A673 (cell line): ENCODE measurements around the gene CBX8. TPM values are rescaled to one million over a fixed set of nuclear protein-coding genes. Genes with fewer than 3 reads are reported as not detected.

Source experiments
- BruUV-seq: library from RNA; stranded (reverse); fragments of 400-500 nt; replicated peaks from 2 replicates; lab custom pipeline; 2021; lab: Mats Ljungman, UMichigan
- CTCF ChIA-PET: fragments of 300-600 bp; sonication (Branson Sonifier 250); formaldehyde crosslinking; loops from one replicate; lab custom pipeline; 2022; ENCODE audit warnings: antibody characterized with exemption; lab: Charles Lee
- POLR2A ChIA-PET: fragments of 300-600 bp; sonication (Branson Sonifier 250); formaldehyde crosslinking; loops from one replicate; lab custom pipeline; 2022; ENCODE audit warnings: antibody characterized with exemption; ENCODE audit not compliant: low non-redundant PET; lab: Charles Lee
- DNase-seq: peaks from one replicate; pipeline ENCODE4 v3.0.0-alpha.2; 2015; ENCODE audit warnings: low spot score
- H3K27ac ChIP-seq: fragments of 200-600 bp; sonication (generic); 2 replicates; pipeline ENCODE4 v1.5.1; 2016; ENCODE audit warnings: mixed run types, low read depth, mild to moderate bottlenecking, mixed read lengths, antibody characterized with exemption, low read length; ENCODE audit not compliant: poor library complexity, severe bottlenecking
- H3K27me3 ChIP-seq: fragments of 200-600 bp; sonication (generic); replicated peaks from 2 replicates; pipeline ENCODE4 v1.6.1; 2017; ENCODE audit warnings: mixed run types, low read depth, mild to moderate bottlenecking, mixed read lengths, antibody characterized with exemption, low read length; ENCODE audit not compliant: insufficient read depth, poor library complexity
- H3K36me3 ChIP-seq: fragments of 200-600 bp; sonication (generic); 2 replicates; pipeline ENCODE4 v1.6.1; 2016; ENCODE audit warnings: mixed run types, mild to moderate bottlenecking, mixed read lengths, antibody characterized with exemption, low read length; ENCODE audit not compliant: insufficient read depth, poor library complexity, severe bottlenecking
- H3K4me1 ChIP-seq: fragments of 200-600 bp; sonication (generic); 2 replicates; pipeline ENCODE4 v1.6.1; 2017; ENCODE audit warnings: mixed run types, mild to moderate bottlenecking, mixed read lengths, antibody characterized with exemption, low read length; ENCODE audit not compliant: insufficient read depth, poor library complexity, severe bottlenecking
- H3K4me3 ChIP-seq: fragments of 200-600 bp; sonication (generic); 2 replicates; pipeline ENCODE4 v1.5.1; 2016; ENCODE audit warnings: low read depth, mixed run types, mild to moderate bottlenecking, mixed read lengths, low read length; ENCODE audit not compliant: poor library complexity, severe bottlenecking
- H3K9me3 ChIP-seq: fragments of 200-600 bp; sonication (generic); 2 replicates; pipeline ENCODE4 v1.6.1; 2016; ENCODE audit warnings: mixed run types, low read depth, mild to moderate bottlenecking, mixed read lengths, antibody characterized with exemption, low read length; ENCODE audit not compliant: poor library complexity, severe bottlenecking
- EZH2 ChIP-seq: fragments of 200-600 bp; sonication (generic); IDR thresholded peaks from 2 replicates; pipeline ENCODE4 v1.6.1; 2017; ENCODE audit warnings: borderline replicate concordance, low read depth, mild to moderate bottlenecking, mixed read lengths, antibody characterized with exemption, low read length; ENCODE audit not compliant: poor library complexity, severe bottlenecking
- intact Hi-C: fragments of 100-400 bp; cut with micrococcal nuclease; formaldehyde crosslinking; loops from one replicate; pipeline ENCODE4 v1.10.0; 2022; ENCODE audit not compliant: unreplicated experiment
- total RNA-seq: library from RNA; stranded (reverse); gene quantifications from 2 replicates; pipeline ENCODE4 v1.2.3, GENCODE V29; 2021
- TF ChIP-seq, protein P1 (sequence below): fragments of 300-800, 200-600 bp; sonication (generic); conservative IDR thresholded peaks from 2 replicates; pipeline ENCODE4 v1.5.1; 2017; ENCODE audit warnings: low read depth, mild to moderate bottlenecking, antibody characterized with exemption, low read length, moderate library complexity, mixed read lengths

CBX8 gene
- total RNA-seq, 1 experiment from 2014 or later: 27.0 TPM

DNA sequence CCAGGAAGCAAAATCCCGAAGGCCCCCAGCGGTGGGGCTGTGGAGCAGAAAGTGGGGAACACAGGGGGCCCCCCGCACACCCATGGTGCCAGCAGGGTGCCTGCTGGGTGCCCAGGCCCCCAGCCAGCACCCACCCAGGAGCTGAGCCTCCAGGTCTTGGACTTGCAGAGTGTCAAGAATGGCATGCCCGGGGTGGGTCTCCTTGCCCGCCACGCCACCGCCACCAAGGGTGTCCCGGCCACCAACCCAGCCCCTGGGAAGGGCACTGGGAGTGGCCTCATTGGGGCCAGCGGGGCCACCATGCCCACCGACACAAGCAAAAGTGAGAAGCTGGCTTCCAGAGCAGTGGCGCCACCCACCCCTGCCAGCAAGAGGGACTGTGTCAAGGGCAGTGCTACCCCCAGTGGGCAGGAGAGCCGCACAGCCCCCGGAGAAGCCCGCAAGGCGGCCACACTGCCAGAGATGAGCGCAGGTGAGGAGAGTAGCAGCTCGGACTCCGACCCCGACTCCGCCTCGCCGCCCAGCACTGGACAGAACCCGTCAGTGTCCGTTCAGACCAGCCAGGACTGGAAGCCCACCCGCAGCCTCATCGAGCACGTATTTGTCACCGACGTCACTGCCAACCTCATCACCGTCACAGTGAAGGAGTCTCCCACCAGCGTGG, 12.4 kb downstream of the CBX8 start:
- CTCF ChIA-PET: no interaction called here
- TF ChIP-seq EZH2: no peak
- TF ChIP-seq, protein P1, sequence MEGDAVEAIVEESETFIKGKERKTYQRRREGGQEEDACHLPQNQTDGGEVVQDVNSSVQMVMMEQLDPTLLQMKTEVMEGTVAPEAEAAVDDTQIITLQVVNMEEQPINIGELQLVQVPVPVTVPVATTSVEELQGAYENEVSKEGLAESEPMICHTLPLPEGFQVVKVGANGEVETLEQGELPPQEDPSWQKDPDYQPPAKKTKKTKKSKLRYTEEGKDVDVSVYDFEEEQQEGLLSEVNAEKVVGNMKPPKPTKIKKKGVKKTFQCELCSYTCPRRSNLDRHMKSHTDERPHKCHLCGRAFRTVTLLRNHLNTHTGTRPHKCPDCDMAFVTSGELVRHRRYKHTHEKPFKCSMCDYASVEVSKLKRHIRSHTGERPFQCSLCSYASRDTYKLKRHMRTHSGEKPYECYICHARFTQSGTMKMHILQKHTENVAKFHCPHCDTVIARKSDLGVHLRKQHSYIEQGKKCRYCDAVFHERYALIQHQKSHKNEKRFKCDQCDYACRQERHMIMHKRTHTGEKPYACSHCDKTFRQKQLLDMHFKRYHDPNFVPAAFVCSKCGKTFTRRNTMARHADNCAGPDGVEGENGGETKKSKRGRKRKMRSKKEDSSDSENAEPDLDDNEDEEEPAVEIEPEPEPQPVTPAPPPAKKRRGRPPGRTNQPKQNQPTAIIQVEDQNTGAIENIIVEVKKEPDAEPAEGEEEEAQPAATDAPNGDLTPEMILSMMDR: no peak
- intact Hi-C loops: no loop called here
- no peak overlapping the region for H3K27ac ChIP-seq
- peaks cover 60% of the 10 kb centered on the region for H3K36me3 ChIP-seq
- DNase-seq: no peak
- POLR2A ChIA-PET: no interaction called here
- BruUV-seq: no TSS peak
- H3K27me3 ChIP-seq: no peaks in the 10 kb centered on the region
- H3K9me3 ChIP-seq: no peaks in the 10 kb centered on the region
- H3K4me3 ChIP-seq: no peak overlapping the region
- peaks cover 21% of the 10 kb centered on the region for H3K4me1 ChIP-seq

- H3K4me1 ChIP-seq: peaks cover 22% of the 10 kb centered on the region
- no peak for DNase-seq
- peaks cover 64% of the 10 kb centered on the region for H3K36me3 ChIP-seq
- H3K9me3 ChIP-seq: no peaks in the 10 kb centered on the region
- H3K27ac ChIP-seq: no peak overlapping the region
- intact Hi-C loops: no loop called here
- ChIA-PET POLR2A (no interaction called here), CTCF (no interaction called here)
- H3K27me3 ChIP-seq: no peaks in the 10 kb centered on the region
- H3K4me3 ChIP-seq: no peak overlapping the region
- TF ChIP-seq, protein P1: no peak
- TF ChIP-seq EZH2: no peak
- no TSS peak for BruUV-seq
Measured at GRCh38 chr17:79783891-79784290, 13.0 kb downstream of the CBX8 start.

- POLR2A ChIA-PET: no interaction called here
- H3K27ac ChIP-seq: peak overlapping the region; percentile 40
- no TSS peak for BruUV-seq
- H3K27me3 ChIP-seq: no peaks in the 10 kb centered on the region
- no peak for TF ChIP-seq EZH2
- TF ChIP-seq, protein P1: no peak
- no peak for DNase-seq
- H3K4me1 ChIP-seq: peaks cover 26% of the 10 kb centered on the region
- intact Hi-C loops: no loop called here
- H3K36me3 ChIP-seq: peaks cover 64% of the 10 kb centered on the region
- CTCF ChIA-PET: no interaction called here
- H3K9me3 ChIP-seq: no peaks in the 10 kb centered on the region
- H3K4me3 ChIP-seq: no peak overlapping the region
Measured at GRCh38 chr17:79781736-79782575, 14.9 kb downstream of the CBX8 start.
